GM19238 (cell line): Measurements from ENCODE around the gene ALDOB.
"Not testable (repeated sequence)": the region's sequence is repeated elsewhere in the genome, so short reads cannot be mapped to it uniquely, and the experiment has no call there.

Experiments used
- DNase-seq: peaks from one replicate; pipeline ENCODE4 v3.0.0; 2011; ENCODE audit warnings: low spot score; ENCODE audit not compliant: insufficient read length

ALDOB gene

GRCh38 chr9:101387871-101388506 lies 47.6 kb downstream of the ALDOB start:
- no peak for DNase-seq

GRCh38 chr9:101384873-101385536 lies 50.6 kb downstream of the ALDOB start, which contains the start of gene BAAT:
BAAT (minus strand) TSS chr9:101385006; CDS start chr9:101371404, 13,602 bp downstream.
- not testable (repeated sequence) for DNase-seq

- no peak for DNase-seq
Observed at GRCh38 chr9:101383361-101383760, 52.2 kb downstream of the ALDOB start.

- no peak for DNase-seq
Observed at GRCh38 chr9:101381833-101382342, 53.7 kb downstream of the ALDOB start.

- DNase-seq: no peak
Observed at GRCh38 chr9:101381118-101381517, 54.5 kb downstream of the ALDOB start.

GRCh38 chr9:101380295-101380694 lies 55.3 kb downstream of the ALDOB start:
- DNase-seq: no peak

- DNase-seq: no peak
Observed at GRCh38 chr9:101376111-101376848, 59.3 kb downstream of the ALDOB start.

- DNase-seq: no peak
Observed at GRCh38 chr9:101375546-101375945, 60.0 kb downstream of the ALDOB start.

GRCh38 chr9:101372327-101373118 lies 63.1 kb downstream of the ALDOB start:
- no peak for DNase-seq

GRCh38 chr9:101371813-101372212 lies 63.8 kb downstream of the ALDOB start:
- no peak for DNase-seq
